Measurements from ENCODE around the gene SAP30. TPM values are rescaled to one million over a fixed set of nuclear protein-coding genes. Genes with fewer than 3 reads are reported as not detected.

The SAP30 gene
- 10.5 and 13.6 TPM in 2 replicates for total RNA-seq

GRCh38 chr4:173370477-173371291 lies at the start of gene SAP30:
Gene SAP30 (plus strand): TSS chr4:173370954. CDS start chr4:173371183, 229 bp downstream.

GRCh38 chr4:173334085-173334890 lies 36.5 kb upstream of the SAP30 start, which contains the start of gene HMGB2:
Gene HMGB2 (minus strand): TSS chr4:173334358. CDS start chr4:173333649, 709 bp downstream.

GRCh38 chr4:173398779-173399415 lies 28.1 kb downstream of the SAP30 start, which contains the start of gene SCRG1:
Gene SCRG1 (minus strand): TSS chr4:173399116. CDS start chr4:173391414, 7,702 bp downstream.

Other genes with a start within 250 kb of the SAP30 start
- 47.4 and 56.0 TPM in 2 replicates for gene GALNT7, start 202.1 kb upstream of the SAP30 start, total RNA-seq
- 44.1 and 67.3 TPM in 2 replicates for gene HMGB2, start 36.6 kb upstream of the SAP30 start, total RNA-seq
- not detected in 2 replicates for gene SCRG1, start 28.2 kb downstream of the SAP30 start, total RNA-seq
- 0.19 TPM in 1 of 2 replicates, not detected in the other for gene HAND2, start 159.3 kb downstream of the SAP30 start, total RNA-seq

Measured in vein endothelial cell (primary cell).